Activated CD8-positive, alpha-beta memory T cell treated with anti-CD3 and anti-CD28 coated beads for 36 hours (primary cell): ENCODE data around the gene SPRR2F. TPM values are rescaled to one million over a fixed set of nuclear protein-coding genes. Genes with fewer than 3 reads are reported as not detected.
"Not testable (repeated sequence)": the region's sequence is repeated elsewhere in the genome, so short reads cannot be mapped to it uniquely, and the experiment has no call there.

Source experiments
- CTCF ChIA-PET: fragments of 350-600 bp; sonication (Branson Sonifier 250); formaldehyde crosslinking; loops from one replicate; lab custom pipeline; 2021; ENCODE audit warnings: antibody characterized with exemption; lab: Charles Lee
- POLR2A ChIA-PET: fragments of 350-600 bp; sonication (Branson Sonifier 250); formaldehyde crosslinking; loops from one replicate; lab custom pipeline; 2021; ENCODE audit warnings: antibody characterized with exemption; lab: Charles Lee
- total RNA-seq, 2 experiments: library from RNA; stranded (reverse); gene quantifications; one replicate each; pipeline ENCODE4 v1.2.3, GENCODE V29; 2021

The SPRR2F gene
- total RNA-seq = not detected

DNA sequence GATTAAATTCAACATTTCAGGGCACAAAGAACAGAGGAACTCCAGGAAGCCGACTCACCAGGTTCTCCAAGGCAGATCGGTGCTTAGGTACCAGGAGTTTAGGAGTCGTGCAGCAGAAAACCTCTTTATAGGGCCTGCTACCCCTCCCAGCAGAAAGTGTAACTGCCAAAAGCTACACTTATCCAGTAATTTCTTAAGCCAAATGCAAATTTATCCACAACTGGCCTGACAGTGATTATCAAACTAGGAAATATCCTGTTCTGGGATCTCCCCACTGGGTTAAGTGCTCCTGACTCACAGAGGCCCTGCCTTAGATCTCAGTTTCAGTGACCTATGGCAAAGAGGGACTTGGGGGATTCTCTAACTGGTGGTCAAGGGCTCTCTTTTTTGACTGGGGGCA lies at the start of gene SPRR2F:
TSS of gene SPRR2F (minus strand) at position 101 of the 400 bp plus-strand sequence. CDS start 783 bp downstream, outside the sequence.
- ChIA-PET CTCF (no interaction called here), POLR2A (no interaction called here)

- ChIA-PET CTCF (no interaction called here), POLR2A (no interaction called here)
Observed at GRCh38 chr1:153155541-153155940, 42.2 kb upstream of the SPRR2F start.

GRCh38 chr1:153152481-153152880 lies 39.2 kb upstream of the SPRR2F start:
- CTCF ChIA-PET = no interaction called here
- POLR2A ChIA-PET = no interaction called here

GRCh38 chr1:153150846-153151245 lies 37.5 kb upstream of the SPRR2F start, which contains the start of gene SPRR2G:
Gene SPRR2G, minus strand, starts transcription at chr1:153150890. Its CDS starts 780 bp downstream, at chr1:153150110.
- POLR2A ChIA-PET = no interaction called here
- CTCF ChIA-PET = no interaction called here

DNA sequence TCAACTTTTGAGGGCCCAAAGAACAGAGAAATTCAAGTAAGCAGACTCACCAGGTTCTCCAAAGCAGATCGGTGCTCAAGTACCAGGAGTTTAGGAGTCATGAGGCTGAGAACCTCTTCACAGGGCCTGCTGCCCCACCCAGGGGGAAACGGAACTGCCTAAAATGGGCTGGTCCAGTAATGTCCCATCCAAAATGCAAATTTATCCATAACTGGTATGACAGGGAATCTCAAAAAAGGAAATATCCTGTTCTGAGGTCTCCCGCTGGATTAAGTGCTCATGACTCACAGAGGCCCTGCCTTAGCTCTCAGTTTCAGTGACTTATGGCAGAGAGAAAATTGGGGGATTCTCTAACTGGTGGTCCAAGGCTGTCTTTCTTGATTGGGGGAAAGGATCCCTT lies 28.1 kb upstream of the SPRR2F start:
- ChIA-PET CTCF (no interaction called here), POLR2A (no interaction called here)

- ChIA-PET CTCF (no interaction called here), POLR2A (no interaction called here)
Observed at GRCh38 chr1:153140484-153140883, 27.2 kb upstream of the SPRR2F start.

DNA sequence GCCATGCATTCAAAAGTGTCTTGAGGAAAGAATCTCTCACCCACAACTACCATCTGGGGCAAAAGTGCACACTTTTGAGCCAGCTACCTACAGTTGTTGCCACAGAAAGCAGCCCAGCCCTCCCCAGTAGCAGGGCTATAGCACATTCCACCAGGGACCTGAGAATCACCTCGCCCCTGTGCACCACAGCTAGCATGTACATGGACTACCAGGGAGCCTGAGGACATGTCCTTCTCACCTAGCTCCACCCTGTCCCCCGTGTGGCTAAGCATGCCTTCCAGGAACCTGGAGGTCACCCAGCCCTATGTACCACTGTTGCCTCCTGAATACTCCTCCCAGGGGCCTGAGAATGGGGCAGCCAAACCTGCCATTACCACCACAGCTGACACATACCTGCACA lies 20.4 kb upstream of the SPRR2F start:
- CTCF ChIA-PET = no interaction called here
- POLR2A ChIA-PET = no interaction called here

DNA sequence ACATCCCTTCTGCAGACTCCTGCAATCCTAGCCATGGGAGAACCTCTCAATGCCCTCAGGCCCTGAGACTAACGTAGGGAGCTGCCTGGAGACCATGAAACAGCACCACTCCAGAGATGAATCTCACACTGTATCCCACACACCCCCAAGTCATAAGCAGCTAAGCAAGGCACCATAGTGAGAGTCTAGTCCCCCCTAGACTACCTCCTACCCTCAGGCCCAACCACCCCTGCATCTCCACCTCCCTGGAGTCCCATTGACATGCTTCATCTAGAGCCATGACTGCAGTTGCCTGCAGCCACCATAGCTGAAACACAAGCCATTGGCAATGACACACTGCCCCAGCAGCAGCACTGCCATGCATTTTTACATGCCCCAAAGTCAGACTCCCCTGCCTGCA lies 20.0 kb upstream of the SPRR2F start:
- ChIA-PET CTCF (no interaction called here), POLR2A (no interaction called here)

DNA sequence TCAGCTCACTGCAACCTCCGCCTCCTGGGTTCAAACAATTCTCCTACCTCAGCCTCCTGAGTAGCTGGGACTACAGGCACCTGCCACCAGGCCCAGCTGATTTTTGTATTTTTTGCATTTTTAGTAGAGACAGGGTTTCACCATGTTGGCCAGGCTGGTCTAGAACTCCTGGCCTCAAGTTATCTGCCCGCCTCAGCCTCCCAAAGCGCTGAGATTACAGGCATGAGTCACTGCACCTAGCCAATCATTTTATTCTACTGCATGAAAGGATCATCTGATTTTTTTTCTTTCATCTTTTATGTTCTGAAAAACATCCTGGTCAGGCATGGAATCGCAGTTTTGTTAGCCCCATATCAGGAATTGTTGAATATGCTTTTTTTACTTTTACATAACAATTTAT lies 15.4 kb upstream of the SPRR2F start:
- CTCF ChIA-PET, POLR2A ChIA-PET: not testable (repeated sequence)

GRCh38 chr1:153127296-153127695 lies 14.0 kb upstream of the SPRR2F start:
- ChIA-PET CTCF (no interaction called here), POLR2A (no interaction called here)

GRCh38 chr1:153125536-153125935 lies 12.2 kb upstream of the SPRR2F start:
- ChIA-PET POLR2A (no interaction called here), CTCF (no interaction called here)

GRCh38 chr1:153123793-153124192 lies 10.5 kb upstream of the SPRR2F start:
- POLR2A ChIA-PET, CTCF ChIA-PET: not testable (repeated sequence)

- ChIA-PET POLR2A (no interaction called here), CTCF (no interaction called here)
Observed at GRCh38 chr1:153122831-153123421, 9.6 kb upstream of the SPRR2F start.

GRCh38 chr1:153120945-153121344 lies 7.6 kb upstream of the SPRR2F start:
- POLR2A ChIA-PET = no interaction called here
- CTCF ChIA-PET = no interaction called here

GRCh38 chr1:153119491-153119971 lies 6.2 kb upstream of the SPRR2F start:
- ChIA-PET CTCF (no interaction called here), POLR2A (no interaction called here)

DNA sequence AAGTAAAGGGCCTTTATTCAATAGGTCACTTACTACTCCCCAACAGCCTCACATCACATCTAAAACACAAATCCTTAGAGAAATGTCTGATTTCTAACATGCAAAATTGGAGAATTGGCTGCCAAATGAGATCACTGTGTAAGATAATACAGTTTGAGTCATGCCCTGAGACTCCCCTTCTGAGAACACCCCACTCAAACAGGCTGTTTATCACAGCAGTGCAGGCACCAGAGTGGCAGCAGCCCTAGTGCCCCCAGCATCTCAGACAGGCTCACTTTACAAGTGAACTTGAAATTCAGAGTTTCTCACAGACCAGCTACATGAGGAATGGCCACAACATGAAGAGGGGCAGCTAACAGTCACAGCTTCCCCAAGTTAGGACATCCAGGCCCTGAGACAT lies 1.9 kb upstream of the SPRR2F start:
- POLR2A ChIA-PET, CTCF ChIA-PET: not testable (repeated sequence)

DNA sequence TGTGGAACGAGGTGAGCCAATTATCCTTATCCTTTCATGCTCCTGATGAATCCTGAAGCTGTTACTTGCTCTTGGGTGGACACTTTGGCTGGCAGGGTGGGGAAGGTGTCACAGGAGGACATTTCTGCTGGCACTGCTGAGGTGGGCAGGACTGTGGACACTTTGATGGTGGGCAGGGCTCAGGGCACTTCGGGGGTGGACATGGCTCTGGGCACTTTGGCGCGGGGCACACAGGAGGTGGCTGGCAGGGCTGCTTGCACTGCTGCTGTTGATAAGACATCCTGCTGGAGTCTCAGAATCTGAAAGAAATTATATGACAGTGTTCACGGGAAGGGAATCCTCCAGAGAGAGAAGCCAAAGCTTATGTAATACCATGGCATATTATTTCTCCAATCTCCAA lies 862 bp downstream of the SPRR2F start:
- CTCF ChIA-PET, POLR2A ChIA-PET: not testable (repeated sequence)

DNA sequence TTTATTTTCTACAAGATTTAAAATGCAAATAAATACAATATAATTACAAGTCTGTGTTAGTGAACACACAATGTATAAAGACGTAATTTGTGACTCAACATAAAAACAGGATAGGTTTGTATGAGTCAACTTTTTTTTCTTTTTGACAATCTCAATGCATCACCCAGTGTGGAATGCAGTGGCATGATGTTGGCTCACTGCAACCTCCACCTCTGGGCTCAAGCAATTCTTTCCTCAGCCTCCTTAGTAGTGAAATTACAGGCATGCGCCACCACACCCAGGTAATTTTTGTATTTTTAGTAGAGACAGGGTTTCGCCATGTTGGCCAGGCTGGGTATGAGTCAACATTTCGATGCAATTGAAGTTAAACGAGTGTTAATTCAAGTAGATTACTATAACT lies 13.1 kb downstream of the SPRR2F start:
- CTCF ChIA-PET = no interaction called here
- POLR2A ChIA-PET = no interaction called here

GRCh38 chr1:153099461-153100045 lies 13.8 kb downstream of the SPRR2F start:
- POLR2A ChIA-PET = no interaction called here

DNA sequence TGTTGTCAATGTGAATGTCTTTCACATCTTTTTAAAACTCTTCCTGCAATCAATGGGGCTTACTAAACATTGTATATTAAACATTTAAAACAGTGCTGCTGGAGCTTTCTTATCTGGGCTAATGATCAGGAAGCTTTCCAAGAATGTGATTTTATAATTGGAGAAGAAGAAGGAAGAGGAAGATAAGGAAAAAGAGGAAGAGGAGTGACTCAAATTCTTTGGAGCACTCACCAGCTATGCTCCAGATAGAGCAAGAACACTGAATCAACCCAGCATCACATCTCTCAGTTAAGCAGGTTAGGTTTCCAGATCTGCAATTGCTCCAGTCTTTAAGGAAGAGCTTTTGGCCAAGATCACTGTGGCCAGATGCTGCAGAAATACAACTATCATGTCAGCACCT lies 17.6 kb downstream of the SPRR2F start:
- POLR2A ChIA-PET = no interaction called here
- CTCF ChIA-PET = no interaction called here

More at GRCh38 chr1:153099461-153100045, 13.8 kb downstream of the SPRR2F start:
- CTCF ChIA-PET = no interaction called here

DNA sequence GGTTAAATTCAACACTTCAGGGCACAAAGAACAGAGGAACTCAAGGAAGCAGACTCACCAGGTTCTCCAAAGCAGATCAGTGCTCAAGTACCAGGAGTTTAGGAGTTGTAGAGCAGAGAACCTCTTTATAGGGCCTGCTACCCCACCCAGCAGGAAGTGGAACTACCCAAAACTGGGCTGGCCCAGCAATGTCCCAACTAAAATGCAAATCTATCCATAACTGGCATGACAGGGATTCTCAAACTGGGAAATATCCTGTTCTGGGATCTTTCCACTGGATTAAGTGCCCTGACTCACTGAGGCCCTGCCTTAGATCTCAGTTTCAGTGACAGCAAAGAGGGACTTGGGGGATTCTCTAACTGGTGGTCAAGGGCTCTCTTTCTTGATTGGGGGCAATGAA lies 18.9 kb downstream of the SPRR2F start, which contains the start of gene SPRR2E:
TSS of gene SPRR2E (minus strand) at position 101 of the 400 bp plus-strand sequence. CDS start 775 bp downstream, outside the sequence.
- ChIA-PET POLR2A (no interaction called here), CTCF (no interaction called here)
